ENCODE results near the gene LCN6.
"Not testable (repeated sequence)": the region's sequence is repeated elsewhere in the genome, so short reads cannot be mapped to it uniquely, and the experiment has no call there.

LCN6 gene

GRCh38 chr9:136725612-136726011, 22.7 kb downstream of the LCN6 start:
- DNase-seq (ENCODE audit: low read depth), result no peak

DNA sequence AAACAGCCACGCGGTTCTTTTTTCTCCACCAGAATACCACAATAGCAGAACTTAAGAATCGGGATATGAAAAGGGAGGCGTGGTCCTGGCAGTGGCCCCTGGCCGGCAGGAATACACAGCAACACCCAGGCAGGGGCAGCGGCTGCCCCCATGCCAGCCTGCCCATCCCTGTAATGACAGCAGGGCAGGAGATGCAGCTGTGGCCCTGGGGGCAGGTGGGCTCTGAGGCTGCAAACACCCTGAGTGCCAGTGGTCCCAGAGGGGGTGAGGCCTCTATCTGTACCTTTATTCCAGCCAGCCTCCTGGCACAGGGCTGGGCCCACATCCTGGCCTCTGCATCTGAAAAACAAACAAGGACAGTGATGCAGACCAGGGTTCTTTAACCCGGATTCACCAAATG, 23.6 kb downstream of the LCN6 start:
- no peak for DNase-seq (ENCODE audit: low read depth)

DNA sequence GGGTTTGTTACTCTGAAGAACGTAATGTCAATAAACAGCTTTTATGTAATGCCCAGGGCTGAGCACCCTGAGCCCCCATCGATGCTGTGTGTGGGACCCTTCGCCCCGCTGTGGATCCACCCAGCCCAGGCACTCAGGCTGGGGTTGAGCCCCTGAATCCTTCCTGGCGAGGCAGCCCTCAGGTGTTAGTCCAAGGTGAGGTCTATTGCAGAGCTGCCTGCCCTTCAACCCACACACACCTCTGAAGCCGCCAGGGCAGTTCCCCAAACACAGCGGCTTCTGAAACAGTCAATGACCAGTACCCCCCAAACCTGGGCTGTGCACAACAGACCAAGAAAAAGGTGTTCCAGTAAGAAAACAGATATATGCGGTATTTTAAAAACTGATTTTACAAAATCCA, 24.3 kb downstream of the LCN6 start:
- DNase-seq (ENCODE audit: low read depth), result no peak

DNA sequence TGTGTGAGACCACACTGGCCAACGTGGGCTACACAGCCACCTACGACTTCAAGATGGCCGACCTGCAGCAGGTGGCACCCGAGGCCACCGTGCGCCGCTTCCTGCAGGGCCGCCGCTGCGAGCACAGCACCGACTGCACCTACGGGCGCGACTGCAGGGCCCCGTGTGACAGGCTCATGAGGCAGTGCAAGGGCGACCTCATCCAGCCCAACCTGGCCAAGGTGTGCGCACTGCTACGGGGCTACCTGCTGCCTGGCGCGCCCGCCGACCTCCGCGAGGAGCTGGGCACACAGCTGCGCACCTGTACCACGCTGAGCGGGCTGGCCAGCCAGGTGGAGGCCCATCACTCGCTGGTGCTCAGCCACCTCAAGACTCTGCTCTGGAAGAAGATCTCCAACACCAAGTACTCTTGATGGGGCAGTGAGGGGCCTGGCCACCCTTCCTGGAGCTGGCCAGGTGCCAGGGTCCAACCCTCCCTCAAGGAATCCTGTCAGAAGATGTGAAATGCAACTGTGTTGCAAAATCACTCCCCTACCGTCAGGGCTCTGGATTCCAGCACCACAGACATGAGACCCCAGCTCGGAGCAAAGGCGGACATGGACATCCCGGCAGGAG, 24.9 kb downstream of the LCN6 start:
- no peak for DNase-seq (ENCODE audit: low read depth)

GRCh38 chr9:136722969-136723356, 25.4 kb downstream of the LCN6 start:
- DNase-seq (ENCODE audit: low read depth), result no peak

- no peak for DNase-seq (ENCODE audit: low read depth)
Measured at GRCh38 chr9:136722093-136722968, 26.0 kb downstream of the LCN6 start.

- no peak for DNase-seq (ENCODE audit: low read depth)
Measured at GRCh38 chr9:136721339-136722092, 26.8 kb downstream of the LCN6 start.

DNA sequence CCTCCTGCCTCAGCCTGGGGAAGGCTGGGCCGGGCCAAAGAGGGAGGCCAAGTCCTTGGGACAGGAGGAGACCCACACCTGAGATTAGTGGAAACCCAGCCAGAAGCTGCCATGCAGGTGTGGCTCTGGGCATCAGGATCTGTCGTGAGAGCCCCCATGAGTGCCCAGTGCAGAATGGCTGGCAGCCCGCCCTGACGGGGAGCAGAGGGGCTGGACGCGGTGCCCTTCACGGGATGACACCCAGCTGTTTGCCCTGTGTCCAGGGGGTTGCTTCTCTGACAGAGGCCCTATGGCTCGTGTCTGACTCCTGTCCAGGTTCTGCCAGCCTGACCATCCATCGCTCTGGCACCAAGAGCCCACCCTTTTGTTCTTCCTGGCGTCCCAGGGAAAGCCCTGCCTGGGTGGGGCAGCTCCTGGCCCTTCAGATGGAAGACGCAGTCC, 27.4 kb downstream of the LCN6 start:
- no peak for DNase-seq (ENCODE audit: low read depth)

- DNase-seq (ENCODE audit: low read depth), result no peak
Measured at GRCh38 chr9:136720251-136720897, 28.0 kb downstream of the LCN6 start.

DNA sequence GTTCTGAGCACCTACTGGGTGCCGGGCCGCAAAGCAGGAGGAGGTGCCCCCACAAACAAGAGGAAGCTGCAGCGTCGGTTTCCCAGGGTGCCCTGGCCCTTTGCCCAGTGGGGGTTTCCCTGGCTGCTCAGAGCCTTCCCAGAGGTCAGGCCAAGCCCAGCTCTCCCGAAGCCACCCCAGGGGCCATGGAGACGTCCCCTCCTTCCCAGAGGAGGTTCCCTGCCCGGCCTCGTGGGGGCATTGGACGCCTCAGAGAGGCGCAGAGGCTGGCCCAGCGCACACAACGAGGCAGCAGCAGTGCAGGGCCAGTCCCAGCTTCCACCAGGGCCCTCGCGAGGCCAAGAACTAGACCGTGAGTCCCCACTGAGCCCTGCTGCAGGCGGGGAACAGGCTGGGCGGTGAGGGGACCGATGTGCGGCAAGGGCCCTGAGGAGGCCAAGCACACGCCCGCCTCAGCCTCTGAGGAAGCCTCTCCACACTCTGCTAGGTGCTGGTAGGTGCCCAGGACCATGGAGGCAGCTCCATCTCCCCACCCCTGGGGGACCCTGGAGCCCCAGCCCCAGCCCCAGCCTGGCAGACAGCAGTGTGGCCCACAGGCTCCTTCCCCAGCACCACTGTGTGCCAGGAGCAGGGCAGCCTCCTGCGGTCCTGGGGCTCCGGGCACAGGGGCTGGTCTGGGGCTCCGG, 29.0 kb downstream of the LCN6 start:
- no peak for DNase-seq (ENCODE audit: low read depth)

- no peak for DNase-seq (ENCODE audit: low read depth)
Measured at GRCh38 chr9:136718345-136719194, 29.8 kb downstream of the LCN6 start.

- DNase-seq (ENCODE audit: low read depth), result no peak
Measured at GRCh38 chr9:136717399-136717798, 30.9 kb downstream of the LCN6 start.

GRCh38 chr9:136714893-136715274, 33.4 kb downstream of the LCN6 start:
- no peak for DNase-seq (ENCODE audit: low read depth)

DNA sequence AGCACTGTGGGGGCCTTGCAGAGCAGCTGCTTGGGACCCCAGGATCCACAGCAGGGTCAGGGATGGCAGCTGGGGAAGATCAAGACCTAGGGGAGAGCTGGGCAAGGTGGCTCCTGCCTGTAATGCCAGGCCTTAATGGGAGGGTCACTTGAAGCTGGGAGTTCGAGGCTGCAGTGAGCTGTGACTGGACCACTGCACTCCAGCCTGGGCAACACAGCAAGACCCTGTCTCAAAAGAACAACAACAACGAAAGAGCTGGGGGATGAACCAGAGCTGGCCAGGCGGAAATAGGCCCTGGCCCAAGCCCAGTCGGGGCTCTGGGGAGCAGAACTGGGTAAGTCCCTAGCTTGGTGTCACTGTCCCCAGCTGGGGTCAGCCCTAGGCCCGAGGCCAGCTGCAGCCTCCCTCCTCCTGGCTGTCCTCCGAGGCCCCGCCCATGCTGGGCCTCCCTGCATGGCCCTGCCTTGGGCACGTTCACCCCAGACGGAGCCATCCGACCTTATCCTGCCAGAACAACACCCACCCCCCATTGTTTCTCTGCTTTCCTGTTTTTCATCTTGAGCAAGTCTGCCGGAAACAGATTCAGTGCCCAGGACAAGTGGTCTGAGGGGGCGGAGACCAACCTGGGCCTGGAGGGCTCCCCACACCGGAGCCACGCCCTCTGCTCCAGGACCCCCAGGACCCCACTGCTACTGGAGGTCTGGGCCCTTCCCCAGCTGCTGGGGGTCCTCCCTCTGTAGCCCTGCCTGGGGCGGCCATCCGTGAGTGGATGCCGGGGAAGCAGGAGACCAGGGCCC, 34.0 kb downstream of the LCN6 start:
- no peak for DNase-seq (ENCODE audit: low read depth)

DNA sequence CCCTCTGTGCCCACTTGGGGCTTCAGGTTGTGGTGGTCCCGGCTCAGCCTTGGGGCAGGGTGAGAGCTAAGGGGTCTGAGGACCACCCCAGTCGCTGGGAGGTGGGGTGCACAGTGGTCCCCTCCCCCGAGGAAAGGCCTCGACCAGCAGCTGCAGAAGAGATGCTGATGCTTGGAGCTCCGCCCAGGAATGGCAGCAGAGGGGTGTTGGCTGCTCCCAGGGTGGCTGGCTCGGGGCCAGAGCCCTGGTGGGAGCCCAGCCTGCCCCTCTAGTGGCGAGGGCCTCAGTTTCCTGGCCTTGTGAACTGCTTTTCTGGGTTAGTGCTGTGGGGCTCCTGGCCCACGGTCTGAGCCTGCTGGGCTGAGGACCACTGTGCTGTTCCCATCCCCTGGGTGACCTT, 34.8 kb downstream of the LCN6 start:
- no peak for DNase-seq (ENCODE audit: low read depth)

GRCh38 chr9:136712690-136713544, 35.4 kb downstream of the LCN6 start:
- DNase-seq (ENCODE audit: low read depth), result no peak

DNA sequence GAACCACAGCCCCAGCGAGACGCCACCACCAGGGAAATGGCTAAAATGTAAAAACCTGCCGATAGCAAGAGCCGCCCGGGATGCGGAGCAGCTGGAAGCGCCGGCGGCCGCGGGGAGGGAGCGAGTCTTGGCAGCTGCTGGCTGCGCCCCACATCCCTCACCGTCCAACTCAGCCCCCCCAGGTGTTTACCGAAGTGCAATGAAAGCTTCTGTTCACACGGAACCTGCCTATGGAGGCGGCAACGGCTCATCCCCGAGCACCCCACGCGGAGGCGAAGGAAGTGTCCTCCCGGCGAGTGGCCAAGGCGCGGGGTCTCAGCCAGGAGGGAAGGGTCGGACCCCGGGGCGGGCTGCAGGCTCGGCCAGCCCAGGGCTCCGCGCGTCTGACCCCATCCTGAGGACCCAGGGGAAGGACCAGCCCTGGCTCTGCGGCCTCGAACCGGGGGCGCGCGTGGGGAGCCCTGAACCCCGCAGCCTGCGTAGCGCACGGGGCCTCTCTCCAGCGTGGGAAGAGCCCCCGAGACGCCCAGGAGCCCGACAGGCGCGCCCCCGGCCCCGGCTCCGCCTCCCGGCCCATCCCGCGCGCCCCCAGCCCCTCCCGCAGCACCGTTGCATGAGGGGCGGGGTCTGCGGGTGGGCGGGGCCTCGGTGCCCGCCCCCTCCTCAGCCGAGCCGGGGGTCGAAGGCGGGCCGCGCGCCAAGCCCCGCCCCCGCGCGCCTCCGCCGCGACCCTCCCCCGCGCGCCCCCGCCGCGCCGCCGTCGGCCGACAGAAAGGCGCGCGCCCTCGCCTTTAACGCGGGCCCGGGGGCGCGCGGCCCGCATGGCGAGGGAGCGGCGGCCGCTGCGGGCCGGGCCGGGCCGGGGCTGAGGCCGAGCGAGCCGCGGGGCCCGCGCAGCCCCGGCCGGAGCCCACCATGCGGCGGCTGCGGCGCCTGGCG, 36.3 kb downstream of the LCN6 start, which contains the start of gene DIPK1B:
Gene DIPK1B, plus strand, starts transcription at position 822 of the 939 bp plus-strand sequence. Its CDS starts 94 bp downstream, at position 916.
- no peak for DNase-seq (ENCODE audit: low read depth)

DNA sequence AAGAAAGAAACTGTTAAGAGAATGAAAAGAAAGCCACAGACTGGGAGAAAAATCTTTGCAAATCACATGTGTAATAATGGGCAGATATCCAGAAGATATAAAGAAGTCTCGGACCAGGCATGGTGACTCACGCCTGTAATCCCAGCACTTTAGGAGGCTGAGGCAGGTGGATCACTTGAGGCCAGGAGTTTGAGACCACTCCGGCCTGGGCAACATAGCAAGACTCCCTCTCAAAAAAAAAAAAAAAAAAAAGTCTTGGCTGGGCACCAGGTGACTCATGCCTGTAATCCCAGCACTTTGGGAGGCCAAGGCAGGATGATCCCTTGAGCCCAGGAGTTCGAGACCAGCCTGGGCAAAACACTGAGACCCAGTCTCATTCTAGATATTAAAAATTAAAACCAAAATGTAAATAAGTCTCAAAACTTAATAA, 37.1 kb downstream of the LCN6 start:
- not testable (repeated sequence) for DNase-seq (ENCODE audit: low read depth)
